Tibial nerve (tissue), 4 donors: ENCODE measurements around the gene HAO1. TPM values are rescaled to one million over a fixed set of nuclear protein-coding genes. Genes with fewer than 3 reads are reported as not detected.
A peak's percentile ranks its signal among the peaks of the same experiment; 100 is the strongest.

Experiments
- DNase-seq, 2 donors: peaks; one replicate each; pipeline ENCODE4 v3.0.0-alpha.2; 2019; ENCODE audit warnings: low spot score in 2 of 2
- H3K27ac ChIP-seq, 4 donors: fragments of 200-600 bp; sonication (generic) in 3 of 4; one replicate each; pipeline ENCODE4 v1.5.1; 2017 to 2019; ENCODE audit warnings: mild to moderate bottlenecking in 1 of 4
- H3K27me3 ChIP-seq, 2 donors: fragments of 200-600 bp; sonication (generic) in 1 of 2; one replicate each; pipeline versions ENCODE4 v1.5.1 to v1.6.0; 2017 to 2019
- H3K36me3 ChIP-seq, 3 donors: fragments of 200-600 bp; sonication (generic); one replicate each; pipeline ENCODE4 v1.5.1; 2018 to 2019
- H3K4me1 ChIP-seq, 4 donors: fragments of 200-600 bp; sonication (generic) in 3 of 4; one replicate each; pipeline ENCODE4 v1.5.1; 2017 to 2019
- H3K4me3 ChIP-seq, 4 donors: fragments of 200-600 bp; sonication (generic) in 3 of 4; one replicate each; pipeline ENCODE4 v1.5.1; 2017 to 2019; ENCODE audit warnings: mild to moderate bottlenecking in 1 of 4, moderate library complexity in 1 of 4
- H3K9me3 ChIP-seq, 4 donors: fragments of 200-600 bp; sonication (generic) in 3 of 4; one replicate each; pipeline ENCODE4 v1.5.1; 2017 to 2019
- CTCF ChIP-seq, 5 experiments: fragments of 200-600 bp in 3 of 5; fragments of 450-650 bp in 2 of 5; sonication (generic) in 3 of 5; IDR thresholded peaks; one replicate each; pipeline ENCODE4 v1.5.1; 2016 to 2019; ENCODE audit warnings: antibody characterized with exemption in 5 of 5, mild to moderate bottlenecking in 3 of 5, moderate library complexity in 2 of 5
- EP300 ChIP-seq, 2 donors: sonication (generic); formaldehyde crosslinking; IDR thresholded peaks; one replicate each; pipeline ENCODE4 v1.6.1; 2017; ENCODE audit warnings: antibody characterized with exemption in 2 of 2, mild to moderate bottlenecking in 1 of 2
- POLR2A ChIP-seq, 2 donors: fragments of 450-650 bp; IDR thresholded peaks; one replicate each; pipeline ENCODE4 v1.6.1; 2017; ENCODE audit warnings: antibody characterized with exemption in 2 of 2, mild to moderate bottlenecking in 2 of 2, moderate library complexity in 2 of 2
- WGBS, 2 donors: methylation state at CpG; one replicate each; pipeline ENCODE4 v1.1.5; 2018; 5-methylcytosine and 5-hydroxymethylcytosine counted together
- total RNA-seq, 4 donors: library from RNA; depleted of rRNA; stranded (reverse); fragments of >200 nt; gene quantifications; one replicate each; pipeline ENCODE4 v1.1.0, GENCODE V29; 2016

The HAO1 gene
- total RNA-seq, 4 donors from 2014 or later: not detected

GRCh38 chr20:7853493-7853892, 86.8 kb downstream of the HAO1 start:
- H3K9me3 ChIP-seq: no peaks in the 10 kb centered on the region
- H3K27me3 ChIP-seq: no peaks in the 10 kb centered on the region
- H3K36me3 ChIP-seq: no peaks in the 10 kb centered on the region
- TF ChIP-seq CTCF (IDR thresholded peaks at IDR 0.05): no peak
- TF ChIP-seq EP300 (IDR thresholded peaks at IDR 0.05): no peak
- TF ChIP-seq POLR2A (IDR thresholded peaks at IDR 0.05): no peak
- no peak overlapping the region for H3K4me3 ChIP-seq
- H3K27ac ChIP-seq: no peak overlapping the region
- no peaks in the 10 kb centered on the region for H3K4me1 ChIP-seq
- DNase-seq: no peak

GRCh38 chr20:7850775-7851490, 89.3 kb downstream of the HAO1 start:
- no peak for TF ChIP-seq EP300 (IDR thresholded peaks at IDR 0.05)
- no peak for TF ChIP-seq CTCF (IDR thresholded peaks at IDR 0.05)
- TF ChIP-seq POLR2A (IDR thresholded peaks at IDR 0.05): no peak
- Histone ChIP-seq H3K36me3 (no peaks in the 10 kb centered on the region), H3K27ac (no peak overlapping the region), H3K4me1 (no peaks in the 10 kb centered on the region), H3K27me3 (no peaks in the 10 kb centered on the region), H3K4me3 (no peak overlapping the region), H3K9me3 (no peaks in the 10 kb centered on the region)
- DNase-seq: no peak
- WGBS, 2 donors: 81 to 84% methylated on average over 7 of the region's 7 CpGs

- WGBS, 2 donors: 68 to 78% methylated on average over 2 of the region's 2 CpGs
- Histone ChIP-seq H3K4me3 (no peak overlapping the region), H3K9me3 (no peaks in the 10 kb centered on the region), H3K36me3 (no peaks in the 10 kb centered on the region), H3K4me1 (no peaks in the 10 kb centered on the region), H3K27ac (no peak overlapping the region), H3K27me3 (no peaks in the 10 kb centered on the region)
- TF ChIP-seq POLR2A (IDR thresholded peaks at IDR 0.05): no peak
- TF ChIP-seq EP300 (IDR thresholded peaks at IDR 0.05): no peak
- no peak for TF ChIP-seq CTCF (IDR thresholded peaks at IDR 0.05)
- DNase-seq: no peak
Observed at GRCh38 chr20:7849675-7850074, 90.6 kb downstream of the HAO1 start.

- TF ChIP-seq EP300 (IDR thresholded peaks at IDR 0.05) (no peak), CTCF (IDR thresholded peaks at IDR 0.05) (no peak), POLR2A (IDR thresholded peaks at IDR 0.05) (no peak)
- H3K9me3 ChIP-seq: no peaks in the 10 kb centered on the region
- H3K4me3 ChIP-seq: no peak overlapping the region
- no peaks in the 10 kb centered on the region for H3K27me3 ChIP-seq
- H3K27ac ChIP-seq: no peak overlapping the region
- WGBS, 2 donors: 73 to 79% methylated on average over 2 of the region's 2 CpGs
- DNase-seq: no peak
- no peaks in the 10 kb centered on the region for H3K36me3 ChIP-seq
- no peaks in the 10 kb centered on the region for H3K4me1 ChIP-seq
Observed at GRCh38 chr20:7848351-7848750, 91.9 kb downstream of the HAO1 start.

- DNase-seq: peak in 1 of 2 donors; percentile 64
- peaks cover 0 to 10% (median 0%) of the 10 kb centered on the region in 4 donors for H3K4me1 ChIP-seq
- H3K27me3 ChIP-seq: no peaks in the 10 kb centered on the region
- no peak overlapping the region for H3K4me3 ChIP-seq
- no peaks in the 10 kb centered on the region for H3K9me3 ChIP-seq
- TF ChIP-seq POLR2A (IDR thresholded peaks at IDR 0.05): no peak
- peak in 1 of 2 donors; percentile 24 for TF ChIP-seq EP300 (IDR thresholded peaks at IDR 0.05)
- H3K27ac ChIP-seq: no peak overlapping the region
- H3K36me3 ChIP-seq: no peaks in the 10 kb centered on the region
Observed at GRCh38 chr20:7843613-7844012, 96.6 kb downstream of the HAO1 start.

- DNase-seq: no peak
- 34 to 40% methylated on average over 2 of the region's 2 CpGs for WGBS, 2 donors
Observed at GRCh38 chr20:7841971-7842310, 98.3 kb downstream of the HAO1 start.

More at GRCh38 chr20:7841971-7842310, 98.3 kb downstream of the HAO1 start:
- H3K36me3 ChIP-seq: no peaks in the 10 kb centered on the region
- no peaks in the 10 kb centered on the region for H3K27me3 ChIP-seq
- H3K9me3 ChIP-seq: no peaks in the 10 kb centered on the region
- no peak overlapping the region for H3K4me3 ChIP-seq
- no peak for TF ChIP-seq POLR2A (IDR thresholded peaks at IDR 0.05)
- TF ChIP-seq CTCF (IDR thresholded peaks at IDR 0.05): no peak
- no peak for TF ChIP-seq EP300 (IDR thresholded peaks at IDR 0.05)
- H3K27ac ChIP-seq: peak overlapping the region in 1 of 4 donors; percentile 42
- peaks cover 0 to 10% (median 0%) of the 10 kb centered on the region in 4 donors for H3K4me1 ChIP-seq
